GM18508 (cell line): ENCODE measurements around the gene PCNX4.

Experiments
- ATAC-seq: cut with Tn5 transposase; IDR thresholded peaks from one replicate; pipeline ENCODE4 v1.9.1; 2021; ENCODE audit warnings: moderate number of reproducible peaks; ENCODE audit not compliant: insufficient read depth, unreplicated experiment

Gene PCNX4

DNA sequence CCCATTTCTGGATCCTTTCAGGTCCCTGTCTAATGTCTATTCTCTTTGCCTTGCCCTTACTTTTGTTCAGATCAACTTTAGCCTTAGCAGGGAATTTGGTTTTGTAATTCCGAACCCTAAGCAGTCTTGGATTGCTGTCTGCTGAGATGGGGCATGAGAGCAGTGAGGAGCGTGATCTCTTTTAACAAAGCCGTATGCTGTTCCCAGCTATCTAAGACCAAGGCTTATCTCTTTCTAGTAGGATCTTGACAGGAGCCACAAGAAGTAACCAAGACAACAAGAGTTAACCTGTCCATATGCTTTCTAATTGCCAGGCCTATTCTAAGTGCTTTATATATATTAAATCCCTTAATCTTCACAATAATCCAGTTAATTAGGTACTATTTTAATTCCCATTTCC is 78.0 kb downstream of the PCNX4 start:
- ATAC-seq = no peak

DNA sequence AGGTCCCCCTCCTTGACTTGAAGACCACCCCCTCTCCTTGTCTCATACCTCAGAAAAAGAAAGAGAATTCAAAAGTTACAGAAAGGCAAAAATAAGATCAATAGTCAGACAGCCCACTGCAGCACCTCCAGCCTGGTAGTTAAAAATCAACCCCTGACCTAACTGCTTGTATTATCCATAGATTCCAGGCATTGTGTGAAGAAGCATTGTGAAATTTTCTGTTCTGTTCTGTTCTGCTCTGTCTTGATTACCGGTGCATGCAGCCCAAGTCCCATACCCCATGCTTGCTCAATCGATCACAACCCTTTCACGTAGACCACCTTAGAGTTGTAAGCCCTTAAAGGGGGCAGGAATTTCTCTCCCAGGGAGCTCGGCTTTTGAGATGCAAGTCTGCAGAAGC is 79.2 kb downstream of the PCNX4 start:
- ATAC-seq = no peak

DNA sequence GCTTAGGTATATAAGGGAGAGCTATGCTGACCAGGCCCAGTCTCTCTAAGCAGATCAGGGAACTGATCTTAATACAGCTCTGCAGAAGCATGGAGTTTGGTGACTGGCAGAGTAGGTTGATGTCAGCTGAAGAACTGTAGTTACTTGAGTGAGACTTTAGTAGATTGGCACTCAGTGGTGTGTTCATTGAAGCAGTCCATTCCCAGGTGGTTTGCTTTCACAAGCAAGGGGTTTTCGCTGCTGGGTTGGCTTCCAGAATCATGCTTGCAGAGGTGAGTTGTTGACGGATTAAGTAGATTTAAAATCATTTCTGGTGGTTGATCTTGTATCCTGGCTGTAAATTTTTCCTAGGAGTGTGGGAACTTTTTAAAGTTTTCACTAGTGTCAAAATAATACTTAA is 80.0 kb downstream of the PCNX4 start:
- no peak for ATAC-seq

DNA sequence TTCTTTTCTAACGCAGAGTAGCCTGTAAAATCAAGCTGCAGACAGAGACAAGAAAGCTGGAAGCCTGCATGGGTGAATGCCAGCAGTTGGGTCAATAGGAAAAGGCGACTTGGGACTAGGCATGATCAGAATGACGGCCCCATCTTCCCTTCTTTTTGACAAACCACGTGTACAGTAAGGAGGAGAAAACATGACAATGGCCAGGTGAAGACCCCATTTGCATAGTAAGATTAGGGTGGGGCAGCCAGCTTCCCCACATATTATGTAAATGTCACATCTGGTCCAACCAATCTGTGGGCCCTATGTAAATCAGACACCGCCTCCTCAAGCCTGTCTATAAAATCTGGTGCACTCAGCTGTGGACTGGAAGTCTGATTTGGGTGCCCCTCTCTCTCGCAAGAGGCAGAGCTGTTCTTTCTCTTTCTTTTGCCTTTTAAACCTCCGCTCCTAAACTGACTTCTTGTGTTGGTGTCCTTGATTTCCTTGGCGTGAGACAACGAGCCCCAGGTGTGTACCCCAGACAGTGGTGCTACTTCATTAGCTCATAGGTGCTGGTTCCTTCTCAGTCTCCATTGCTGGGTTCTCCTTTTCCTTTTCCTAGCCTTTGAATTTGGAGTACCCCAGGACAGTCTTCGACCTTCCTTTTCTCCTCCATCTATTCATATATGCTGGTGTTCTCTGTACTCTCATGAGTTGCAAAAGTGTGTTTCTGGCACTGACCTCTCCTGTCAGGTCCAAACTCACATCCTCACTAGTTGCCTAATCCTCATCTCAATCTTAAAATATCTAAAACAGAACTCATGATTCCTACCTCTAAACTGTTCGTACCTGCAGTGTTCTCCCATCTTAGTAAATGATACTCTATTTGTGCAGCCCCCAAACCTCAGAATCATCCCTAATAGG is 82.9 kb downstream of the PCNX4 start:
- ATAC-seq = no peak

DNA sequence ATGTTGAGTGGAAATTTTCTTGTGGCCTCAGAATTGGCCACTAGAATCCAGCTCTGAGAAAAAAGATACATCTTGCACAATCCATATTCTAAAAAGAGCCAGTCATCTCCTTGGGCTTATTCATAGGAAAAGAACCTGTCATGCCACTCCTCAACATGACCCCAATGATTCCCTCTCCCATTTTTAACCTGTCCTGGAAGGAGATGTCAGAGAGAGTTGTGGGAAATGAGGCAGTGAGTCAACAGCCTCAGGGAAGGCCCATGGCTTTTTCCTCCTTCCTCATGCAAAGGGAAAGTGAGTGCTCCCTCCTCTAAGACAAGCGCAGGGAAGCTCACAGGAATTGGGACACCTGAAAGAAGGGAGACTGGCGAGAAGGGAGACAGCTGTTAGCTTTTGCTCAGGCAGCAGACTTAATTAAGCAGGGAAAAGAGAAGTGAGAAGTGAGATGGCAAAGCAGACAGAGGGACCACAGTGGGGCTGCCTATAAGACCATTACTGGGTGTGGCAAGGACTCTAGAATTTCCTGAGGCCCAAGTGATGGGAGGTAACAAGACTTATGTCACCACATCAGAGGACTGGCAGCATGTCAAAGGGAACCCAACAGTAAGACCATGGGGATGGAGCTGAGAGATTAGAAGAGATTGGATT is 83.7 kb downstream of the PCNX4 start:
- ATAC-seq = no peak

DNA sequence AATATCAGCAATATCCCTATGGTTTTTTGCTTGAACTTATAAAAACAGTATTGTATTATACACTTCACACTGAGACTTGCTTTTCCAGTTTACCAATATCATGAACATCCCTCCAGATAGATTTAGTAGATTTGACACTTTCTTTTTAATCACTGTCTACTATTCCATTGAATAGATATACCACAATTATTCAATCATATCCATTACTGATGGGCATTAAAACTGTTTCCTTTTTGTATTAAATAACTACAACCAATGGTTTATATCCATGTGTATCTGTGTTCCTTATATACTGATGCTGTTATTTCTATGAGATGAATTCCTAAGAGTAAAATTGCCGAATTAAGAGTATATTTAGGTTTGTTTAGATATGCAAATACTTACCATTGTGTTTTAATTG is 86.4 kb downstream of the PCNX4 start:
- no peak for ATAC-seq

DNA sequence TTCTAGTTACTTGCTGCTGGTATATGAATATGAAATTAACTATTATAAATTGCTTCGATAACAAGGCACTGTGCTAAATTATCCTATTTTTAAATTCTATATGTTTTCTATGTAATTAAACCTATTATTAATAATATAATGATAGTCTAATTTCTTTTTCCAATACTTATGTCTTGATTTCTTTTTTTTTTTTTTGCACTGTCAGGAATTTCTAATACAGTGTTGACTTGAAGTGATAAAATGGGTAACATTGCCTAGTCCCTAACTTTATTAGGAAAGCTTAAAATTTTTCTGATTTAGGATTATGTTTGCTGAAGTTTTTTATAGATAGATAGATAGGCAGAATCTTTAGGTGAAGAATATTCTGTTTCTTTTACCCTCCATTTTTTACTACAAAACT is 87.1 kb downstream of the PCNX4 start:
- no peak for ATAC-seq

DNA sequence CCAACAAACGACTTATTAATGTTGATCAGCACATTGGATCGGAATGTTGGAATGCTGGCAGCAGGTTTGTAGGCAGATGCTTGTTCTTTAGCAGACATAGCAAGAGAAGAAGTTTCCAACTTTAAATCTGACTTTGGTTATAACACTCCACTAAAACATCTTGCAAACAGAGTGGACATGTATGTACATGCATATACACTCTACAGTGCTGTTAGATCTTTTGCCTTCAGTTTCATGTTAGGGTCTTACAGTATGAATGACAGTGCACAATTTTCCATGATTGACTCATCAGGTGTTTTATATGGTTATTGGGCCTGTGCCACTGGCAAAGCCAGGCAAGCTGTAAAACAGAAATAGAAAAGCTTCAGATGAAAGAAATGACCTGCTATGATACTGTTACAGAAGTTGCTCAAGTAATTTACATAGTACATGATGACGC is 87.7 kb downstream of the PCNX4 start:
- no peak for ATAC-seq

DNA sequence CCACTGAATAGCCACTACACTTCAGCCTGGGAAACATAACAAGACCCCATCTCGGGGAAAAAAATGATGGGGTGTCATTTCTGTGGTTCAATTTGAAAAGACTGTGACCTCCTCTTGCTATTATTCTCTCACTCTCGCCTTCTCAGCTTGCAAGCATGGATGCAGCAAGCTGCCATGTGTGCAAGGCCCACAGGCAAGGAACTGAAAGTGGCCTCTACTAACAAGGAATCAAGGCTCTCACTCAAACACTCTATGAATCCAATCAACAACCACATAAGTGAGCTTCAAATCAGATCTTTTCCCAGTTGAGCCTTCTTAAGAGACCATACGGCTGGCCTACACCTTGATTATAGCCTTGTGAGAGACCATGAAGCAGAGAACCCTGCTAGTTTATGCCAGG is 91.4 kb downstream of the PCNX4 start:
- ATAC-seq = no peak

DNA sequence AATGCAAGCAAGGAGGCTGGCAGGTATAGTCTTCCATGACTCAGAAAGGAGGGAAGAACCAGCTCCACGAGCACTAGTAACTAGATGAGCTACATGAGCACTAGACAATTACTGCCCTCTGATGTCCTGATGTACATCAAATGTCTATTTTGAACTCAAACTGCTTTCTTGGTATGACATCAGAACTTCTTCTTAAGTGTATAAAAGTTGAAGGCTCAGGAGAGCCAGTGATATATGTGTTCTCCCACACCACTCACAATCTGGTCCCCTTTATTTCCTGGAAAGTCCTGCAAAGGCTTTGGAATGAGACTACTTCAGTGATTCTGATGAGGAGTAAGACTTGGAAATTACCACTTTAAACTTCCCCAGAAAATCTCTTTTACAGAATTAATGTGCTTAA is 92.0 kb downstream of the PCNX4 start:
- ATAC-seq = no peak

DNA sequence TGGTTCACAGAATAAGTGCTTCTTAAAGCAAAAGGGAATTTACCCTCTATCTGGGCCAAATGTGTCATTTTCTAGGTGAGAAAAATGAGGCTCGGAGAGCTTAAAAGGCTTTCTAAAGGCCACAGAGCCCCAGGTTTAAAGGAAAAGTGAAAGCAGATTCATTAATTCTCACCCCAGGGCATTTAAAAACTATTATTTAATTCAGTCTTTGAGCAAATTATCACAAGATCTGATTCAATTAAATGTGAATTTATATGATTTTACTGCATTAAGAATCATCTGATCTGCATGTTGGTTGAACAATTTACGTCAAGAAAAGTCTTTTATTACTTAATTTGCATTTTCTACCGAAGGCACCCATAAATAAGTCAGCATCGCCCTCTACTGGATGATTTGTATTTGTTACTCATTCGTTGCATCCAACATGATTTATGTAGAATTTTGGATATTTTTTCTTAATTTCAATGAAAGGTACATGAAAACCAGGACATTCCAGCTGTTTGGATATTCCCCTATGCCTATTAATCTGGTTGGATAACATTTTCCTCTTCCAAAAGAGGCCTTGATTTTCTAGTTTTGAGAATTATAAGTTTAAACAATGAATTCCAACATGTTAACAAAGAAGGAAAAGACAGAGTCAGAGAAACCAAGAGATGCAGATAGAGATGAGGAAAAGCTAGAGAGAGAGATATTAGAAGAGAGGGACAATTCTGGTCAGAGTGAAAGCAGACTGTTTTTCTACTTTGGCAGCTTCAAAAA is 92.6 kb downstream of the PCNX4 start:
- ATAC-seq = no peak

DNA sequence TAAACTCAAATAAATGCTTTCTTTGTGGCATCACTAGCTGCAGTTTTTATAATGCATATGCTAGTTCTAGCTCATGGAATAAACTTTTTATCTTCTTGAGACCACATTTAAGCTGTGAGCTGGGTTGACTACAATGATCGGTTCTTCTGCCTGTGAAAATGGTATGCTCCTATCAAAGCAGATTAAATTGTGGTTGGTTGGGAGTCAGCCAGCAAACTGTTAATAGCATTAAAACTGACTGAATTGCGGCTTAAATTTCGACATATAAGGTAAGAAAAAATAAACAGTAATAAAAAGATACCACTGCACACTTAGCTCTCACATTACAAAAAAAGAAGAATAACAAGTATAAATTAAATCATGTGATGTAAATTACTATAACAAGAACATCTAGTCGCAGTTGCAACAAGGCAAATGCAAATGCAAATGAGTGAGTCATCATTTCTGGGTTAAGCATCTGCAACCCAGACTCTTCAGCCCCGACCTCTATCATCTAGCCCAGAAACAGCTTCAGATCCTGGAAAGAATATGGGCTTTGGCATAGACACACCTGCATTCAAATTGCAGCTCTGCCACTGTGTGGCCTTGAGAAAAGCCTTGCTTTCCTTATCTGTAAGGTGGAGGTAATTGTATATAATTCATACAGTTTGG is 93.3 kb downstream of the PCNX4 start:
- no peak for ATAC-seq

DNA sequence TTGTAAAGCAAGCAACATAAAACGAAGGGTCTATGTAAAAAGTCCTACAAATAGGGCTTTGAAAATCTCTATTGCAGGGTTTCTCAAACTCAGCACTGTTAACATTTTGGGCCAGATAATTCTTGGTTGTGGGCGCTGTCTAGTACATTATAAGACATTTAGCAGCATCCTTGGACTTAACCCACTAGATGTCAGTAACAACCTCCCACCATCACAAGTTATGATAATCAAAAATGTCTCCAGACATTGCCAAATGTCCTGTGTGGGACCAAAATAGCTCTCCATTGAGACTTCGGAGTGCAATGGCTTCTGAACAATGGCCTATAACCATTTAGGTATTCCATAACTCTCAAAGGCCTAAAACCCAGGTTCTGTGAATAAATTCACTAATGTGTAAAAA is 96.4 kb downstream of the PCNX4 start:
- ATAC-seq = no peak

DNA sequence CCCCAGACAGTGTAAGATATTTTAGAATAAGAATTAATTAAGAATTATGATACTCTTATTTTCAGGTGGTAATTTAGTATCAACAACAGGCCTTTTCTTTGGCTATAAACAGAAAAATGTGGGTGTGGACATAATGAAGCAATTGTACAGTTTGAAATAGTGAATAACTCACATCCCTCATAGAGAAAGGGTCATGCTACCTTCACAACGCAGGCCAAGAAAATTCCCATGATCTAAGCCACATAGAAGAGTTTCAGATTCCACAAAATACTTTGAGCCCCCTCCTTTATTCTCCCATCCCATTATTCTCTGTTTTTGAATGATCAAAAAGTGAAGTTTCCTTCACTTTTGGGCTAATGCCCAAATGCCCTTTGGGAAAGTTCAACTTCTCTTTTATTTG is 97.0 kb downstream of the PCNX4 start:
- ATAC-seq = no peak

DNA sequence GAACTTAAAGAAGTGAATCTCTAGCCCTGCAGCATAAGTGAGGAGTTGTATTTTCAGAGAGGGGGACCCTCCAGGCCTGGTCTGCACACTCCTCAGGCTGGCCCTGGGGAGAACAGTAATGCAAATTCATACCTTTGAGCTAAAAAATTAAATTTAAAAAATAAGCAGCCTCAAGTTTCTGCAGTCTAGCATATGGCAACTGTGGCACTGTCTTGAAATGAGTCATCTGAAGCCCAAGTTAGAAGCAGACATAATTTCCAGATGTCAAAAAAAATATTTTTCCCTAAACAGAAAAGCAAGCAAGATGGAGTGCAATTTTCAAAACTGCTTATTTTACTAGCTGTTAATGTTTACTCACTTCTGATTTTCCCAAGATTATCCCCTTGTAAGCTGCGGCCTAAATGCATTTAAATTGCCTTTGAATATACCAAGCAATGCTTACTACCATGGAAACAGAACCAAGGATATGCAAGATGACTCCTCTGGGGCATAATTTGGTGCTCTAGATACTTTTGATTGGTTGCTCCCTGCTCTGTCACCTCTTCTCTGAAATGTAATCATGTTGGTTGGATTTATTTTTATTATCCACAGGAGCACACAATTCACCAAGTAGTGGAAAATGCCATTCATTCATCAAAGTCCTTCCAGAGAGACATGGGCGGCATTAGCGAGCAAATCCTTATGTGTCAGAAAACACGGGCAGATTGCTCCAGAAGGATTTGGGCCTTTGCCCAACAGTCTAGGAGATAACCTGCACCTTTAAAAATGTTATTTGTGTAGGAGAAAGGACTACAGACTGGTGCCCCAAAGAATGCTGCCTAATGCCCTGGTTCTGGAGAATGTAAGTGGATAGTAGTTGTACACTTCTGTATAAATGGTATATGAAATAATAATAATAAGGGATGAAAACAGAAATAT is 98.5 kb downstream of the PCNX4 start:
- ATAC-seq = no peak

DNA sequence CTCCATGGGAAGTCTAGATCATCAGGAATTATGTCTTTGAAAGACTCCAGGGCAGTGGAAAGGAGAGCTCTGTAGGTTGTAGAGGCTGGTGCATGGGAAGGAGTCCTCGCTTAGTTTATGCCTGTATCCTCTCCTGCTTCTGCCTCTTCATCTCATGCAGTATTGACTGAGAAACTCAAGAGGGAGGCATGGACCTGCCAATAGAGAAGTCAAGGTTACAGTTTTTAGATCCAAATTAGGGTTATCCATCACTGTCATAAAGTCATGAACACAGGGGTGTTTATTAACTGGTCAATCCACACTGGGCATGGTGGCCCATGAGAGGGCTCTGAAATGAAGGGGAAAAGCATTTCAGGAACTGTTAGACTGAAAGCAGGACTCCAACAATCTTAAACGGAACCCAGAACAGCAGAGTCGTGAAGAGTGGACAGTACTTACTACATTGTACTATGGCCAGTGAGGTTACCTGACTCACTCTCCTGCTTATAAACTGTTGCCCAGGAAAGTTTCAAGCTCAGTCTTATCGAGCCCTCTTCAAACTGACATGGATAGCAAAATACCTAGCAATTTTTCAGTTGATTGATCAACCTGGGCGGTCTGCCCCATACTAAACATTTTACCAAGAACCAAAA is 103.6 kb downstream of the PCNX4 start:
- no peak for ATAC-seq

DNA sequence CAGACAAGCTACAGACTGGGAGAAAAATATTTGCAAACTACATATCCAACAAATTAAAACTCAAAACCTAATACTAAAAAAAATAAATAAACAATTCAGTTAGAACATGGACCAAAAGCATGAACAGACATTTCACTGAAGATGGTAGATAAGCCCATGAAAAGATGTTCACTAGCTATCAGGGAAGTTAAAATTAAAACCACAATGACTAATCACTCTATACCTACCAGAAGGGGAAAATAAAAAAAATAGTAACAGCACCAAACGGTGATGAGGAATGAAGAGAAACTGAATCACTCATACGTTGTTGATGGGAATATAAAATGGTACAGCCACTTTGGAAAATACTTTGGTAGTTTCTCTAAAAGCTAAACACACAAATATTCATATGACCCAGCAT is 104.6 kb downstream of the PCNX4 start:
- no peak for ATAC-seq

DNA sequence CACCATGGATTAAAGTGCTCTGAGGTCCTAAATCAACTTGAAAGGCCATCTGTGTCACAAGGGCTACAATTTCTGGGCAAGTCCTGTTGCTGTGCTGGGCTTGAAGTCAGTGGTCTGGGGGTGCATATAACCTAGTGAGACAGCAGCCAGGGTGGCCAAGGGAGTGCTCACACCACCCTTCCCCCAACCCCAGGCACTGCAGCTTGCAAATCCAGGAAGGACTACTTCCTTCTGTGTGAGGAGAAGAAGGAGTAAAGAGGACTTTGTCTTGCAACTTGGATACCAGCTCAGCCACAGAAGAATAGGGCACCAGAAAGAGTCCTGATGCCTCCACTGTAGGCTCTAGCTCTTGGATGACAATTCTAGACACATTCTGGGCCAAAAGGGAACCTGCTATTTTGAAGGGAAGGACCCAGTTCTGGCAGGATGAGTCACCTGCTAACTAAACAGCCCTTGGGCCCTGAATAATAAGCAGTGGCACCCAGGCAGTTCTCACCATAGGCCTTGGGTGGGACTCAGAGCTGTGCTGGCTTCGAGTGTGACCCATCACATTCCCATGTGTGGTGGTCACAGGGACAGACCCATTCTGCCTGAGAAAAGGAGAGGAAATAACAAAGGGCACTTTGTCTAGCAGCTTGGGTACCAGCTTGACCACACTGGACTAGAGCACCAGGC is 106.0 kb downstream of the PCNX4 start:
- no peak for ATAC-seq

DNA sequence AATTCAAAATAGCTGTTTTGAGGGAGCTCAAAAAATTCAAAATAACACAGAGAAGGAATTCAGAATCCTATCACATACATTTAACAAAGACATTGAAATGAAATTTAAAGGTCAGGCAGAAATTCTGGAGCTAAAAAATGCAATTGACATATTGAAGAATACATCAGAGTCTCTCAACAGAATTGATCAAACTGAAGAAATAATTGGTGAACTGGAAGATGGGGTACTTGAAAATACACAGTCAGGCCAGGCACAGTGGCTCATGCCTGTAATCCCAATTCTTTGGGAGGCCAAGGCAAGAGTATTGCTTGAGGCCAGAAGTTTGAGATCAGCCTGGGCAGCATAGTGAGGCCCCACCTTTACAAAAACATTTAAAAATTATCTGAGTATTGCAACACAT is 107.6 kb downstream of the PCNX4 start:
- no peak for ATAC-seq
